HG02970 (cell line): ENCODE measurements around the gene KIF19.
"Not testable (repeated sequence)": the region's sequence is repeated elsewhere in the genome, so short reads cannot be mapped to it uniquely, and the experiment has no call there.

Experiments
- ATAC-seq: cut with Tn5 transposase; IDR thresholded peaks from one replicate; pipeline ENCODE4 v1.9.1; 2021; ENCODE audit warnings: mild to moderate bottlenecking, moderate library complexity, moderate number of reproducible peaks; ENCODE audit not compliant: unreplicated experiment, low FRiP score

The KIF19 gene, protein sequence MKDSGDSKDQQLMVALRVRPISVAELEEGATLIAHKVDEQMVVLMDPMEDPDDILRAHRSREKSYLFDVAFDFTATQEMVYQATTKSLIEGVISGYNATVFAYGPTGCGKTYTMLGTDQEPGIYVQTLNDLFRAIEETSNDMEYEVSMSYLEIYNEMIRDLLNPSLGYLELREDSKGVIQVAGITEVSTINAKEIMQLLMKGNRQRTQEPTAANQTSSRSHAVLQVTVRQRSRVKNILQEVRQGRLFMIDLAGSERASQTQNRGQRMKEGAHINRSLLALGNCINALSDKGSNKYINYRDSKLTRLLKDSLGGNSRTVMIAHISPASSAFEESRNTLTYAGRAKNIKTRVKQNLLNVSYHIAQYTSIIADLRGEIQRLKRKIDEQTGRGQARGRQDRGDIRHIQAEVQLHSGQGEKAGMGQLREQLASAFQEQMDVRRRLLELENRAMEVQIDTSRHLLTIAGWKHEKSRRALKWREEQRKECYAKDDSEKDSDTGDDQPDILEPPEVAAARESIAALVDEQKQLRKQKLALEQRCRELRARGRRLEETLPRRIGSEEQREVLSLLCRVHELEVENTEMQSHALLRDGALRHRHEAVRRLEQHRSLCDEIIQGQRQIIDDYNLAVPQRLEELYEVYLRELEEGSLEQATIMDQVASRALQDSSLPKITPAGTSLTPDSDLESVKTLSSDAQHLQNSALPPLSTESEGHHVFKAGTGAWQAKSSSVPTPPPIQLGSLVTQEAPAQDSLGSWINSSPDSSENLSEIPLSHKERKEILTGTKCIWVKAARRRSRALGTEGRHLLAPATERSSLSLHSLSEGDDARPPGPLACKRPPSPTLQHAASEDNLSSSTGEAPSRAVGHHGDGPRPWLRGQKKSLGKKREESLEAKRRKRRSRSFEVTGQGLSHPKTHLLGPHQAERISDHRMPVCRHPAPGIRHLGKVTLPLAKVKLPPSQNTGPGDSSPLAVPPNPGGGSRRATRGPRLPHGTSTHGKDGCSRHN

DNA sequence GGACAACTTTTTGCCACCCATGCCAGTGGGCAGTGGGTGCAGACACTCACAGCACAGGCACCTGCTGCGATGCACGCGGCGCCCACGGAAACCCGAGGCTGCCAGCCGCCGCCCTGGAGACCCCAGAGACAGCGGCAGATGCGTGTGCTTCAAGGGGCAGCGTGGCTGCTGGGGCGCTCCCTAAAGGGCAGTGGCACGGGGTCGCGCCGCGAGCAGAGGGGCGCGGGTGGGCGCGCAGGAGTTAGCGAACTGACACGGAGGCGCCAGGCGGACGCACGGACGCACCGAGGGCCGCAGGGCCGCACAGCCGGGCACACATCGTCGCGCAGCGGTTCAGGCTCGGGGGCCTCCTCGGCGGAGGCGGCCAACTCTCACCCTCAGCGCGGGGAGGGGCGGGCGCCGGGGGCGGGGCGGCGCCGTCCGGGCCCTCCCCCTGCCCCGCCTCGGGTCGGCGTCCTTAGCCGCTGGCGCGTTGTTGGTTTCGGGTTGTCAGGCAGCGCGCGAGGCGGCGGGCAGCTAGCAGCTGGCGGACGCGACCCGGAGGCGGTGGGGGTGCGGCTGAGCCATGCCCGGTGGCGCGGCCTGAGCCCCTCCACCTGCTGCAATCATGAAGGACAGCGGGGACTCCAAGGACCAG is at the start of gene KIF19:
TSS of gene KIF19 (plus strand) at position 484 of the 637 bp plus-strand sequence. CDS start at position 608, 124 bp downstream.
- no peak for ATAC-seq

DNA sequence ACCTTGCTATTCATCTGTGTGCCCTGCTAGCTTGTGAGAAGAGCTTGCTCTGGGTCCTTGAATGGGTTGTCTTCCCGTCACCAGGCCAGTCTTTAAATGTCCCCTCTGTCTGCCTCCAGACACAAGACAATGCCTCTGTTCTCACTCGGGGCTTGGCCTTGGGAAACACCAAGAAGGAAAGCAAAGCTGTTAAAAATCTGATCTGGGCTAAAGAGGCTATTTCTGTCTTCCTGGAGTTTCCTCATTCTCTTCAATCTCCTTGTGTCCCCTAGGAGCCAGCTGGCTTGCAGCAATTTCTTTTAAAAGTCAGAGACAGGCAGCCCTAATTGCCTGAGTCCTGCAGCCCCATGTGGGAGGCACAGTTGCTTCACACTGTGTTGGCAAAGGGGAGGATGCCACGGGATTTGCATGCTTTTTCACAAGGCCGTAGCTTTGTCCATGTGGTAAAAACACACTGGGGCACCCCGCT is 49.5 kb upstream of the KIF19 start:
- no peak for ATAC-seq

- no peak for ATAC-seq
These were observed 48.1 kb upstream of the KIF19 start for GRCh38 chr17:74277935-74278334.

DNA sequence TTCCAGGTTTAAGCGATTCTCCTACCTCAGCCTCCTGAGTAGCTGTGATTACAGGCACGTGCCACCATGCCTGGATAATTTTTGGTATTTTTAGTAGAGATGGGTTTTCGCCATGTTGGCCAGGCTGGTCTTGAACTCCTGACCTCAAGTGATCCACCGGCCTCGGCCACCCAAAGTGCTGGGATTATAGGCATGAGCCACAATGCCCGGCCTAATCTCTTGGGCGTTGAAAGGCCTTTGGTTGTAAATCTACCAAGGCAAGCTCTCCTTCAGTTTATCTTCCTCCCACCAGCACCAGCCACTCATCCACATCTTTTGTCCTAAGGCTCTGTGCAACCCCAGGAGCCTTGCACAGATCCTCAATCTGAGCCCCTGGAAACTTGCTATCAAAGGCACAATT is 46.4 kb upstream of the KIF19 start:
- not testable (repeated sequence) for ATAC-seq

DNA sequence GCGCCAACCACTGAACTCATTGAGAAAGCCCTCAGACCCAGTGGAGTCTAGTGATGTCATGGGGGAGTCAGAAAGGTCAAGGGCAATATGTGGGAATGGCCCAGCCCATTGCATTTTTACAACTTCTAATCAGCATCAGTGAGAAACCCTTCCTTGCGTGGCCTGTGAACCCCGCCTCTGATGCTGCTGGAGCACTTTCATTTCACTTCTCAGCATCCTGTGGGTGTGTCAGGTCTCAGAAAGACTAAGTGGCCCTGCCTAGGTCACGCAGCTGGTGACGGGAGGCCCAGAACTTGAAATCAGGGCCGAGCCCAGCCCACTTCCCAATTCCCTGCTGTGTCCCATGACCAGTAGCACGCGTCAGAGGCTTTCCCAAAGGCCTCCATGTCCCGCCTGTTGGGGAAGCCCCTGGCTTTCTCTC is 45.9 kb upstream of the KIF19 start:
- no peak for ATAC-seq

DNA sequence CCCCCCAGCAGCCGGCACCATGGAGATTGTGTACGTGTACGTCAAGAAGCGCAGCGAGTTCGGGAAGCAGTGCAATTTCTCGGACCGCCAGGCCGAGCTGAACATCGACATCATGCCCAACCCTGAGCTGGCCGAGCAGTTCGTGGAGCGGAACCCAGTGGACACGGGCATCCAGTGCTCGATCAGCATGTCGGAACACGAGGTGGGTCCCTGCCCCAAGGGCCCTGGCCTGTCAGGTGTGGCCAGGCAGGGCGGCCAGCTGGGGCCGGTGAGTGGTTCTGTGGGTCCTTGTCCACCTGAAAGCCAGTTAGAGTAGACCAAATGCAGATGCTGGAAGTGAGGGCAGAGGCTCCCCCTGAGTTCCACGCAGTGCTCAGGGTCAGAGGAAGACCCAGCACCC is 44.2 kb upstream of the KIF19 start:
- ATAC-seq = no peak

GRCh38 chr17:74282274-74282586 is 43.8 kb upstream of the KIF19 start:
- ATAC-seq = not testable (repeated sequence)

DNA sequence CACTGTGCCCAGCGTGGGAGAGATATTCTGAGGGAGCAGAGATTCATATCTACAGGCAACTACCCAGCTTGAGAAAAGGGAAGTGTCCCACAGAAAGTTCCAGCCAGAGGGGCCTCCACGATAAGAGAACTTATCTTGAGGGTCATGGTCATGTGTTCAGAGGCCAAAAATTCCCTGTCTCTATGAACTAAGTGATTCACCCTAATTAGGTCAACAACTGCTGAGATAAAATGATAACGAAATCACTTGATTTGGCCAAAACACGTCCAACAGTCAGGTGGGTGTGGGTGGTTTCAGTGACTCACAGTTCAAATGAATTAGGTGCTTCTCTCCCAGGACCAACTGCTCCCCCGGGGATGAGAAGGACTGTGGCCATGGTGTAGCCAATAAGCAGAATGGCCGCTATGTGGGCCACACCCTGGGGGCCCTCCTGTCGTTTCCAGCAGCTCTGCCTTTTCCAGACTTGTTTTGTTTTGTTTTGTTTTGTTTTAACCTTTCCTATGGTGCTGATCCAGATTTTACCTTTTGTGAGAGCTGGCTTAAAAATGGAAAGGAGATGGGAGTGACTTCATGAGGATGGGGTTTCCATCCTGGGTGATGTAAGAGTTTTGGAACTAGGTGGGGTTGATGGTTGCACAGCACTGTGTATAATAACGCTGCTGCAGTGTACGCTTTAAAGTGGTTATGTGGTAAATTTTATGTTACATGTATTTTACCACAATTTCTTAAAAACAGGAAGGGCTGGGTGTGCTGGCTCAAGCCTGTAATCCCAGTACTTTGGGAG is 43.2 kb upstream of the KIF19 start:
- ATAC-seq = no peak

DNA sequence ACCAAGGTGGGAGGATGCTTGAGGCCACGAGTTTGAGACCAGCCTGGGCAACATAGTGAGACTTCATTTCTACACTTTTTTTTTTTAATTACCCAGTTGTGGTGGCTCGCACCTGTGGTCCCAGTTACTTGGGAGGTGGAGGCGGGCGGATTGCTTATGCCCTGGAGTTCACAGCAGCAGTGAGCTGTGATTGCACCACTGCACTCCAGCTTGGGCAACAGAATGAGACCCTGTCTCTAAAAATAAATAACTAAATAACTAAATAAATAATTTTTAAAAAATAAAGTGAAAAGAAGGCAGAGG is 42.7 kb upstream of the KIF19 start:
- ATAC-seq = no peak

- ATAC-seq = no peak
These were observed 38.9 kb upstream of the KIF19 start for GRCh38 chr17:74287031-74287602.

DNA sequence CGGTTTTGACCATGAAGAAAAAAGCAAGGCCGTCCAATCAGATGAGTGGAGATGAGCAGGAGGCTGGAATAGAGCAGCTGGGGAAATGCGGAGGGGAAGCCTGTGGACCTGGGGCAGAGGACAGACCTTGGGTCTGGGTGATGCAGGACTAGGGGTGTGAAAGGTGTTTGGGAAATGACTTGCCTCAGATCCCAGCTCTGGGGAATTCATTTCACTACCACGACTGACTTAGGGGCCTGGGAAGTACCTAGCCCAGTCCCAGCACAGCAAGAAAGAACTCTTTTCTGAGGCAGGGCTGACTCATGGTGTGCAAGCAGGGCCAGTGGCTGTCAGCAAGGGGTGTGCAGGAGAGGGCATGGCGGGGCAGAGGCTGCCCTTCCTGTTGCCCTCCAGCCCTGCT is 37.2 kb upstream of the KIF19 start:
- ATAC-seq = no peak

- ATAC-seq = no peak
These were observed 36.3 kb upstream of the KIF19 start for GRCh38 chr17:74289688-74290087.

- no peak for ATAC-seq
These were observed 35.7 kb upstream of the KIF19 start for GRCh38 chr17:74290340-74290739.

DNA sequence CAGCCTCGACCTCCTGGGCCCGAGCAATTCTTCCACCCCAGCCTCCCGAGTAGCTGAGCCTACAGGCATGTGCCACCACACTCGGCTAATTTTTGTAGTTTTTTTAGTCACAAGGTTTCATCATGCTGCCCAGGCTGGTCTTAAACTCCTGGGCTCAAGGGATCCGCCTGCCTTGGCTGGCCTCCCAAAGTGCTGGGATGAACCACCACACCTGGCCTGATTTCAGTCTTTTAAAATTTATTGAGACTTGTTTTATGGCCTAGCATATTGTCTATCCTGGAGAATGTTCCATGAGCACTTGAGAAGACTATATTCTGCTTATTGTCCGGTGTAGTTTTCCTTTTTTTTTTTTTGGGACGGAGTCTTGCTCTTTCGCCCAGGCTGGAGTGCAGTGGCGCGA is 33.5 kb upstream of the KIF19 start:
- no peak for ATAC-seq

GRCh38 chr17:74295625-74296547 is 30.1 kb upstream of the KIF19 start:
- ATAC-seq = no peak

DNA sequence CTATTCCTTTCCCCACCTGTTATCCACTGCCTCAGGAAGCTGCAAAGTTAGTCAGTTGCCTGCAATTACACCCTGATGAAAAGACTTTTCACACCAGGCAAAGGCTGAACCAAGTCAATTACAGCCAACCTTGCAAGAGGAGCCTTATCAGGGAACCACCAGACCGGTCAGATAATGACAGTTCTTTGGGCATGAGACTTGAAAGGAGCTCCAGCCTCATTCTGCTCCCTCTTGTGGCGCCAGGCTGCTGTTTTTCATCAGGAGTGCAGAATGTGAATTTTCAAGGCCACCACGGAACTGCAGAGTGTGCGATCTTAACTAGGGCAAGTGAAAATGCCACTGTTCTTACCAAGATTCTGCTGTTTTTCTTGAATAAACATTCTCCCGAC is 29.5 kb upstream of the KIF19 start:
- ATAC-seq = no peak

GRCh38 chr17:74297941-74298340 is 28.1 kb upstream of the KIF19 start:
- ATAC-seq = no peak

- ATAC-seq = no peak
These were observed 27.2 kb upstream of the KIF19 start for GRCh38 chr17:74298778-74299177.
